ENCODE results near the gene NCAPH2.

The NCAPH2 gene

GRCh38 chr22:50545522-50546325, 37.7 kb downstream of the NCAPH2 start, which contains the start of gene KLHDC7B:
Gene KLHDC7B (plus strand): TSS chr22:50545899. CDS start chr22:50546244, 345 bp downstream.
- peak; percentile 51 for DNase-seq (ENCODE audit: low spot score)
- no peak for TF ChIP-seq CTCF (IDR thresholded peaks at IDR 0.05; ENCODE audit: extremely low read depth, missing control alignments)

GRCh38 chr22:50546326-50547262, 38.6 kb downstream of the NCAPH2 start:
- DNase-seq (ENCODE audit: low spot score): peak; percentile 34
- TF ChIP-seq CTCF (IDR thresholded peaks at IDR 0.05; ENCODE audit: extremely low read depth, missing control alignments): no peak

GRCh38 chr22:50547263-50547985, 39.4 kb downstream of the NCAPH2 start:
- no peak for TF ChIP-seq CTCF (IDR thresholded peaks at IDR 0.05; ENCODE audit: extremely low read depth, missing control alignments)
- DNase-seq (ENCODE audit: low spot score): peak; percentile 56

GRCh38 chr22:50548040-50548920, 40.3 kb downstream of the NCAPH2 start:
- TF ChIP-seq CTCF (IDR thresholded peaks at IDR 0.05; ENCODE audit: extremely low read depth, missing control alignments): no peak
- peak; percentile 86 for DNase-seq (ENCODE audit: low spot score)

- TF ChIP-seq CTCF (IDR thresholded peaks at IDR 0.05; ENCODE audit: extremely low read depth, missing control alignments): no peak
- DNase-seq (ENCODE audit: low spot score): no peak
These were observed 41.1 kb downstream of the NCAPH2 start for GRCh38 chr22:50548921-50549790.

GRCh38 chr22:50550395-50550794, 42.4 kb downstream of the NCAPH2 start:
- TF ChIP-seq CTCF (IDR thresholded peaks at IDR 0.05; ENCODE audit: extremely low read depth, missing control alignments): no peak
- DNase-seq (ENCODE audit: low spot score): no peak

Measured in GM20000 (cell line).